GM12801 (cell line): Measurements from ENCODE around the gene SMIM12.

Experiments used
- CTCF ChIP-seq: IDR thresholded peaks from one replicate; pipeline ENCODE4 v1.5.1; 2011; ENCODE audit warnings: control low read depth; ENCODE audit not compliant: insufficient read length; ENCODE audit errors: extremely low read depth

Gene SMIM12

GRCh38 chr1:34851431-34852105 is 8.0 kb downstream of the SMIM12 start:
- no peak for TF ChIP-seq CTCF

GRCh38 chr1:34850382-34850781 is 9.2 kb downstream of the SMIM12 start:
- no peak for TF ChIP-seq CTCF

- TF ChIP-seq CTCF = no peak
Observed at GRCh38 chr1:34847094-34847493, 12.5 kb downstream of the SMIM12 start.

GRCh38 chr1:34846265-34846664 is 13.3 kb downstream of the SMIM12 start:
- no peak for TF ChIP-seq CTCF

GRCh38 chr1:34845131-34845901 is 14.2 kb downstream of the SMIM12 start:
- no peak for TF ChIP-seq CTCF

- TF ChIP-seq CTCF = no peak
Observed at GRCh38 chr1:34844252-34844634, 15.3 kb downstream of the SMIM12 start.

- TF ChIP-seq CTCF = no peak
Observed at GRCh38 chr1:34843392-34844251, 15.9 kb downstream of the SMIM12 start.
